ENCODE data around the gene CA5A.
"Not testable (repeated sequence)": the region's sequence is repeated elsewhere in the genome, so short reads cannot be mapped to it uniquely, and the experiment has no call there.

CA5A gene
- total RNA-seq, result 0 to 0.18 (median 0) reads per million in 9 experiments

DNA sequence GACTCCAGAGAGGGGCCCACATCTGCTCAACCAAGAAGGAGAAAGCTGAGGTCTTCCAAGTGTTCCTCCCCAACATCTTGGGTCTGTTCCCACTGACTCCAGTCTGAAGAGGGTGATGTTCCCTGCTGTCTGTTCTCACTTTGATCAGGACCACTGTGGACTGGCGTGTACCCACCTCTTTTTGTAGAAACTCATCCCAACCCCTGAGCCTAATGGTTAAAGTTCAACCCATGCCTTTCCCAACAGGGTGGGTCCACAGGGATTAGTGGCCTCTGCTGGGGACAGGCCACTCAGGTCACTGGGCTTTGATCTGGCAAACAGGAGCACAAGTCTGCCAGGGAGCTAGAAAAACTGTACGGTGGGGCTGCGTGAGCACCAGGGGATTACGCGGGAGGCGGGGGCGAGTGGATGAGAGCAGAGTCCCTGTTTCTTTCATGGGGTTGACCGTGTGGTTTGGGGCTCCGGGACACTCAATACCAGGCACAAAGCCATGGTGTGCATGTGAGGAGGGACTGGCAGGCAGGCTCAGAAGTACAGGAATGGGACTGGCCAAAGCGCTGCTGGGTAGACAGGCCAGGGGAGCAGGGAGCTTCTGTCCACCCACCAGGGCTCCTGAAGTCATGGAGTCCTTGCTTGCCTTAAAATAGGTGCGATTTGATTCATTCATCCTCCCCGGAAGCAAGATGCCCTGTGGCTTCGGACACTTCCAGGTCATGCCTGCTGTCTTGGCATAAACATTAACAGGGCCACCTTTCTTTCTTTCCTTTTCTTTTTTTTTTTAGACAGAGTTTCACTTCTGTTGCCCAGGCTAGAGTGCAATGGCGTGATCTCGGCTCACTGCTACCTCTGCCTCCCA, at the start of gene CA5A:
Gene CA5A, minus strand, starts transcription at position 155 of the 856 bp plus-strand sequence. Its CDS starts 79 bp downstream, at position 76.
- Mint-ChIP-seq H3K4me3 (no peak within 1 kb of the TSS), H3K36me3 (ENCODE audit: insufficient read depth) (no peaks in the 10 kb centered on the region), H3K4me1 (ENCODE audit: low read depth in 2 of 2) (no peaks in the 10 kb centered on the region), H3K27ac (no peak within 1 kb of the TSS), H3K9me3 (no peaks in the 10 kb centered on the region), H3K27me3 (peaks cover 0 to 5% of the 10 kb centered on the region in 2 donors)
- ATAC-seq (replicated peaks) (no peak), DNase-seq (no peak)

DNA sequence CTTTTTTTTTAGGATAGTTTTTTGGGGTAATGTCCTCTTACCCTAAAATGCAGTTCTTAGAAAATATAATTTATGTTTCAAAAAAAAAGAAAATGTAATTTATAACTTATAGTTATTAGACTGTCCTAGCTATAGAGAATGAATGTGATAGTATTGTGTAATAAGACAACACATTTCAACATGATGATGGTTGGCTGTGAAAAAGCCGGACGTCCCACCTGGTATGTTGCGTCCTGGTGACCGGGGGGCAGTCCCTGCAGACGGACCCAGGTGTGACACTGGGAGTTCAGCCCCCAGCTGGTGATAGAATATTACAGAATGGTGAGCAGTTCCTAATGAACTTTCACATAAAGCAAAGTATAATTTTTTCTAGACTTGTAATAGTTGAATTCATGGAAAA, 49.2 kb upstream of the CA5A start:
- H3K4me1 Mint-ChIP-seq (ENCODE audit: low read depth in 2 of 2), result peaks cover 8 to 29% of the 10 kb centered on the region in 2 donors
- H3K27me3 Mint-ChIP-seq; H3K9me3 Mint-ChIP-seq; DNase-seq; H3K4me3 Mint-ChIP-seq; ATAC-seq (replicated peaks); H3K27ac Mint-ChIP-seq: not testable (repeated sequence)
- peaks cover 69% of the 10 kb centered on the region for H3K36me3 Mint-ChIP-seq (ENCODE audit: insufficient read depth)

DNA sequence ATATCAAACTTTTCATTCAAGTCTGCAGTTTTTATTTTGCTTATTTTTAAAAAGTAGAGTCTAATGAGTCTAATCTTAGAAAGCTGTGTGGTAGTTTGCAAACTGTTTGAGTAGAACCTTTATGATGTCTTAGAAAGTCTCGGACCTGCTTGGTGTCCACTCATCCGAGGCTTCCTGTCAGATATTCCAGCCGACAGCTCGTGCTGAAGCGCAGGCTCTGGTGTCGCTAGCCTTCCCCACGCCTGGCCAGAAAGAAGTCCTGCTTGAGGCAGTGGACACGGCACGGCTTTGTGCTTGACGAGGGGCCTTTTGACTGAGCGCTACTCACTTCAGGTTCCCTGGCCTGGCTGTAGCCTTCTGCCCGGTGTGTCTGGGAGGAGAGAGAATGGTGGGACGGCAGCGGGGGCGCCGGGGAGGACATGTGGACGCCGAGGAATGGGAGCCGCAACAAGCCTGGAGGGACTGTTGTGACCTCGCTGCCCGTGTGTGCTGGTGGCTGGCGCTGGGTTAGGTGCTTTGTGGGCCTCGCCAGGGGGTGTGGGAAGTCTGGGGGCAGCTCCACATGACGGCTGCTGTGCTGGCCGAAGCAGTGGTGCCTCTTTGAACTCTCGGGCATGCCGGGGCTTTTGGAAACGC, 48.4 kb upstream of the CA5A start:
- H3K9me3 Mint-ChIP-seq, result no peaks in the 10 kb centered on the region
- H3K27ac Mint-ChIP-seq, result peak overlapping the region in 1 of 2 donors; percentile 38
- peaks cover 12 to 36% of the 10 kb centered on the region in 2 donors for H3K4me1 Mint-ChIP-seq (ENCODE audit: low read depth in 2 of 2)
- DNase-seq (no peak), ATAC-seq (replicated peaks) (no peak)
- peaks cover 75% of the 10 kb centered on the region for H3K36me3 Mint-ChIP-seq (ENCODE audit: insufficient read depth)
- no peak overlapping the region for H3K4me3 Mint-ChIP-seq
- no peaks in the 10 kb centered on the region for H3K27me3 Mint-ChIP-seq

DNA sequence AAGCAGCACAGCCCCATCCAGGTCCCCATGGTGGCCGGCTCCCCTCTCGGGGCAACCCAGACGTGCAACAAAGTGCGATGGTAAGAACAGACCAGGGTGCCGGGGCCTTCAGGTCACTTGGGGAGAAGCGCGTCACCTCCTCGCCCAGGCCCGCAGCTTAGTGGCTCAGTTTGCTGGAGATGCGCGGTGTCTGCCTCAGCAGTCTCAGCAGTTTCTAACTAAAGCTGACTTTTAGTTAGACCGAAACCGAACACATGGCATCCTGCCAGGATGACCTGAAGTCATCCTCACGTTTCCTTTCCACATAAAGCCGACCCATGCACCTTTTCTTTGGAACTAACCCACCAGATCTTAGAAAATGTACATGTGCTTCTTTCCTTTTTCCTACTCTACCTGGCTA, 47.9 kb upstream of the CA5A start:
- H3K4me1 Mint-ChIP-seq (ENCODE audit: low read depth in 2 of 2), result peaks cover 14 to 39% of the 10 kb centered on the region in 2 donors
- peak overlapping the region in 1 of 2 donors; percentile 38 for H3K27ac Mint-ChIP-seq
- ATAC-seq (replicated peaks); H3K4me3 Mint-ChIP-seq; H3K9me3 Mint-ChIP-seq; H3K27me3 Mint-ChIP-seq; DNase-seq: not testable (repeated sequence)
- H3K36me3 Mint-ChIP-seq (ENCODE audit: insufficient read depth), result peaks cover 72% of the 10 kb centered on the region

DNA sequence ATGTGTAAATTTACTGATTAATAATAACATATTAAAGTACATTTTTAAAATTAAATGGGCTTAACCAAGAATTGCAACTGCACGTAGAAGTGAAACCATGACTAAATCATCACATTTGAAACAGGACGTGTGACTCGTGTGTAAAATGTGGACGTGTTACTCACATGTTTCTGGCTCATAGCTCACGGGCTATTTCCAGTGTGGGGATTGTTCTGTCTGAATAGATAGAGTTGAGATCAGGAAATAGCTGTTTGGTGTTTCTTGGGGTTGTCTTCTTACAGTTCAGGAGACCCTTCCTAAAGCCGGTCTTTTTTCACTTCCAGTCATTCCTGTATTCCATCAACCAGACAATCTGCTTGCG, 47.4 kb upstream of the CA5A start:
- H3K27me3 Mint-ChIP-seq; H3K9me3 Mint-ChIP-seq; ATAC-seq (replicated peaks); H3K4me3 Mint-ChIP-seq; DNase-seq: not testable (repeated sequence)
- Mint-ChIP-seq H3K27ac (peak overlapping the region in 1 of 2 donors; percentile 49), H3K4me1 (ENCODE audit: low read depth in 2 of 2) (peaks cover 19 to 42% of the 10 kb centered on the region in 2 donors), H3K36me3 (ENCODE audit: insufficient read depth) (peaks cover 76% of the 10 kb centered on the region)

DNA sequence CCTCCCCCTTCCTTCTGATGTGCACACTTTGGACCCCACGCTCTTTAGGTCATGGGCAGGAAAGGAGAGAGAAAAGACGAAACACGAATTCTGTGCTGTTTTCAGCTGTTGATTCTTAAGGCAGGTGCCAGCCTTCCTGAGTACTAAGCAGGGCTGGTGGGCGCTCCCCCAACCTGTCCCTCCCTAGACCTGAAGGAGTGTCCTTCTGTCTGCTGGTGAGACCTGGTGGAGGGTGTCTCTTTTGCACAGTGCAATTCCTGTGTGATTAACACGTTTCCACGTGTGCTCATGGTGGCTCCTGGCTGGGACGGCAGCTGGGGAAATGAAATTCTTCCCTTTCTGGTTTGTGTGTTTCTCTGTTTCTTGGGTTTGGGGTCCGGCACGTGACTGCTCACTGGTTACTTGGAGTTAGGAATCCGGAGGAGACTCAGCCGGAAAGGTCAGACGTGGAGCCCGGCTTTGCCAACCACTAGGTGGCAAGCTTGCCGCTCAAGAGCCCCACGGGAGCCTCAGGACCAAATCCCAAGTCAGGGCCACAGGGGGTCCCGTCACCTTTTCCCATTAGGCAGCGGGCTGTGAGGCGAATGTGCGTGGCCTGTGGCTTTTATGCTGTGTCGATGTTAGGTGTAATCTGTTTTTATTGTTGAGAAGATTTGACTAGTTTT, 46.9 kb upstream of the CA5A start:
- H3K27me3 Mint-ChIP-seq; H3K9me3 Mint-ChIP-seq; ATAC-seq (replicated peaks); DNase-seq; H3K4me3 Mint-ChIP-seq: not testable (repeated sequence)
- H3K36me3 Mint-ChIP-seq (ENCODE audit: insufficient read depth), result peaks cover 76% of the 10 kb centered on the region
- peaks cover 19 to 42% of the 10 kb centered on the region in 2 donors for H3K4me1 Mint-ChIP-seq (ENCODE audit: low read depth in 2 of 2)
- H3K27ac Mint-ChIP-seq, result peak overlapping the region; percentile 38 to 49

DNA sequence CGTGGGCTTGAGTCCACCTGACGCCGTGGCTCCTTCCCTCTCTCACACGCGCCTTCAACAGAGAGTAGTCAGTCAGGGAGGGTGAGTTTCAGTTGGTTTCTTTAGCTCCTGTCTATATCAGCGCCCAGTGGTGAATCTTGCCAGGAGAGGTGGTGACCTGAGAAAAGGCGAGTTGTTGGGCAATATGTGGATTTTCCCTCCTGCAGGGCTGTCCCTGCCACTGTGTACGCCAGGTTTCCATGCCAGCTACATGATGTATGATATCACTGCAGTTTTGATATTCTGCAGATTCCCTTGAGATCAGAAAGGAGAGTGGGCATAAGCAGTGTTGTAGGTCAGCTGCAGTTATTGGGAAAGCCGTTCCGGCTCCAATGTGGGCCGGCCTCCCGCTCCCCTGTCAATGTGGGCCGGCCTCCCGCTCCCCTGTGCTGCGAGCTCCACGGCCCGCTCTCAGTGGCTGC, 46.3 kb upstream of the CA5A start:
- H3K36me3 Mint-ChIP-seq (ENCODE audit: insufficient read depth), result peaks cover 70% of the 10 kb centered on the region
- H3K27me3 Mint-ChIP-seq, result no peaks in the 10 kb centered on the region
- H3K27ac Mint-ChIP-seq, result peak overlapping the region in 1 of 2 donors; percentile 38
- peaks cover 19 to 42% of the 10 kb centered on the region in 2 donors for H3K4me1 Mint-ChIP-seq (ENCODE audit: low read depth in 2 of 2)
- H3K4me3 Mint-ChIP-seq, result no peak overlapping the region
- DNase-seq (no peak), ATAC-seq (replicated peaks) (no peak)
- H3K9me3 Mint-ChIP-seq, result no peaks in the 10 kb centered on the region

DNA sequence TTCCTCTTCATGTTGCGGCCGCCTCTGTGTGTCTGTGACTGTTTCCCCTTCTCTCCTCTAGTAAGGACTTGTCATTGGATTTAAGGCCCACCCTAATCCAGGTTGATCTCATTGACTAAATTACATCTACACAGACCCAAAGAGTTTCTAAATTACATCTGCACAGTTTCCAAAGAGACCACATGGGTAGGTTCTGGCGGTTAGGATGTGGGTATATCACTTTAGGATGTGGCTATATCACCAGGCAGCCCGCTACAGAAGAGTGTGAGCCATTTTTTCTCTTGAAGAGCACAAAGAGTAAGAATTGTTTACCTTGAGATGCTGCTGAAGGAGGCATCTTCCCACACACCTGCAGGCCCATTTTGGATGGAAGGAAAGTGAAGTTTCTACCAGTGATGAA, 45.0 kb upstream of the CA5A start:
- DNase-seq (peak in 1 of 3 experiments; percentile 36), ATAC-seq (replicated peaks) (peak; percentile 28)
- Mint-ChIP-seq H3K4me3 (peak overlapping the region in 1 of 2 donors; percentile 66), H3K4me1 (ENCODE audit: low read depth in 2 of 2) (peaks cover 17 to 42% of the 10 kb centered on the region in 2 donors), H3K27ac (peak overlapping the region in 1 of 2 donors; percentile 87), H3K36me3 (ENCODE audit: insufficient read depth) (peaks cover 78% of the 10 kb centered on the region)
- not testable (repeated sequence) for H3K27me3 Mint-ChIP-seq, H3K9me3 Mint-ChIP-seq

DNA sequence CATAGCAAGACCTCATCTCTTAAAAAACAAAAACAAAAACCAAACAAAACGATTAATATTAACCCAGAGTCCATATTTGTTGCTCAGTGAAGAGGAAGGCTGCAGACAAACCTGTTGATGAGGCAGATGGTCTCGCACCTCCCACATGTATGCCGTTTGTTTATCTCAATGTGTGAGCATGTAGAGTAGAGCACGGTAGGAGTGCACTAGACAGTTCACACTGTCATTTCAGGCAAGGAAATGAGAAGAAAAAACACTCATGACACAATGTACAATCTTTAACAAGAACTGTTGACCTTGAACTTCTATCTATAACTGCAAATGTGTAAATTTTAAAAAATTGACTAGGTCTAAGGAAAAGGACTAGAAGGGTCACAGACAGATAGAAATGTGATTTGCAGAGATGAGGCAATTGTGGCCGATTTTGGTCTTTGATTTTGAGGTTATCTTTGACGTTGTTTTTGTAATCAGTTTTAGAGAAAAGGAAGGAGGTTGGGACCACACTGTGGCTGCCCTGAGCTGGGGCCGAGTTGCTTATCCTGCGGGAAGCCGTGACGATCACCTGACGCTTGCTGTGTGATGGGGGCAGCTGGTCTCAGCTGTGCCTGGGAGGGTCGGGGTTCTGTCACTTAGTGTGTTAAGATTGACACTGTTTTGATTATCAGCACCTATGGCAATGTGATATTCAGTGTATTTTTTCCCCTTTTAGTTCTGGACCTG, 43.7 kb upstream of the CA5A start:
- Mint-ChIP-seq H3K4me1 (ENCODE audit: low read depth in 2 of 2) (peaks cover 16 to 42% of the 10 kb centered on the region in 2 donors), H3K36me3 (ENCODE audit: insufficient read depth) (peaks cover 71% of the 10 kb centered on the region), H3K4me3 (peak overlapping the region in 1 of 2 donors; percentile 63), H3K27ac (peak overlapping the region; percentile 77 to 87)
- peak in 1 of 3 experiments; percentile 25 for DNase-seq
- peak; percentile 71 for ATAC-seq (replicated peaks)
- H3K9me3 Mint-ChIP-seq, H3K27me3 Mint-ChIP-seq: not testable (repeated sequence)

DNA sequence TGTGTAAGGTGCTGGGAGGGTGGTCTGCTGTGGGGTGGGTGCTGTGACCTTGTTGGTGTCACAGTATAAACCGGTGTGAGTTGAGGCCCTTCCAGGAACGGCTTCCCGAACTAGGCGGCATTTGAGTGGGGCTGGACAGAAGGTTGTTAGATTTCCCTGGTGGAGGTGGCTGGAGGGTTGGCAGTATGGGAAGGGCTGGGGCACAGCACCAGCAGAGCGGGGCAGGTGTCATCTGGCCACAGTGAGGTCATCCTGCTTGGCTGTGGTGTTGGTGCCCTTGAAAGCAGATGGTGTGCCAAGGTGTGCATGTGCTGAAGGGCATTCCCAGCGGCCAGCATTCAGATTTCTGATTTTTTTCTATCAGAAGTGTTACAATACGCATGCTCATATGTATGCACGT, 43.0 kb upstream of the CA5A start:
- DNase-seq, result no peak
- Mint-ChIP-seq H3K4me1 (ENCODE audit: low read depth in 2 of 2) (peaks cover 13 to 43% of the 10 kb centered on the region in 2 donors), H3K4me3 (peak overlapping the region in 1 of 2 donors; percentile 63), H3K9me3 (no peaks in the 10 kb centered on the region), H3K27me3 (no peaks in the 10 kb centered on the region), H3K27ac (peak overlapping the region; percentile 77 to 87), H3K36me3 (ENCODE audit: insufficient read depth) (peaks cover 65% of the 10 kb centered on the region)
- ATAC-seq (replicated peaks), result no peak

DNA sequence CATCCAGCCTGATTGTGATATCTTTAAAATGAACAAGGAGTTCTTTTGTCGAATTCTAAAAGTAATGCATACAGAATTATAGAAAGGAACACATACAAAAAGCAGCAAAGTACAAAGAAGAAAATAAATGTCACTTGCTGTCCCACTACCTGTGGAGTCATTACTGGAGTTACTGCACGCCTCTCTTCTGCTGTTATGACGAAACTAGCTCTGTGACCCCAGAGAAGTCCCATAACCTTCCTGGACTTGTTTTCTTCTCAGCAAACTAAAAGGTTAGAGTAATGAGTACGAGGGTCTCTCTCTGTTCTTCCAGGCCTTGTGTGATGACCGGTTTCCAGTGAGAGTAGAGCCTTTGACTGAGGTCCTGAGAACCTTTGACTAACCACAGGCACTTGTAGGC, 41.8 kb upstream of the CA5A start:
- no peak overlapping the region for H3K27ac Mint-ChIP-seq
- H3K27me3 Mint-ChIP-seq, result no peaks in the 10 kb centered on the region
- H3K9me3 Mint-ChIP-seq, result no peaks in the 10 kb centered on the region
- no peak overlapping the region for H3K4me3 Mint-ChIP-seq
- ATAC-seq (replicated peaks) (no peak), DNase-seq (no peak)
- H3K36me3 Mint-ChIP-seq (ENCODE audit: insufficient read depth), result peaks cover 61% of the 10 kb centered on the region
- peaks cover 17 to 44% of the 10 kb centered on the region in 2 donors for H3K4me1 Mint-ChIP-seq (ENCODE audit: low read depth in 2 of 2)

DNA sequence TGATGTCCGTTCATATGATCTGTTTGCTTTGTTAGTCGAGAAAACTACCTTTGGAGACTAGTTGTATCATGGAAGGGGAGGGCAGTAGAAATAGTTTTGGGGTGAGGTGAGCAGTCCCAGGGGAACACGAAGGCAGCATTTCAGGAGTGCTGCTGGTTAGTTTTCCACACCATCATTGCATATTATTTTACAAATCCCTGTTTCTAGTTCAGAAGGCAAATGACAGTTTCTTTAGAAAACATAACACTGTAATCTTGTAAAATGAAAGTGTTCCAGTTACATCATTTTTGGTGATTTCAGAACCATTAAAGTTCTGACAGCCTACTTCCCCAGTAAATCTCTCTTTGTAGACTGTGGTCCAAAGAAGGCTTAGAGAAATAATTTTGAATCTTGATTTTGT, 40.3 kb upstream of the CA5A start:
- H3K36me3 Mint-ChIP-seq (ENCODE audit: insufficient read depth), result peaks cover 47% of the 10 kb centered on the region

DNA sequence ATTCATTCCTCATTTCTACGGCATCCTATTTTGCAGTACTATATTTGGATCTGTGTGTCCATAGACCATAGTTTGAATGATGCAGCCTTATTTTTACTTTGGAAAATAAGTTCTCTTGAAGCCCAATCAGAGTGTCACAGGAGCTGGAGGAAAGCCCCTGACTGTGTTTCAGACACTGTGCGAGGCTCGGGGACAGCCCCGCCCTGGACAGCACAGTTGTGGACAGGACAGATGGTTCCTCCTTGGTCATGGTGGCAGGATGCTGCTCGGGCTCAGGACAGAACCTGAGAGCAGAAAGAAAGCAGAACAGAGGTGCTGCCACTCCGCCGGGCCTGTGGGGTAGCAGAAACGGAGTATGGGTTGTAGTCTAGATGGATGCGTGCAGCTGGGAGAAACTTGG, 37.8 kb upstream of the CA5A start:
- peaks cover 23 to 32% of the 10 kb centered on the region in 2 donors for H3K4me1 Mint-ChIP-seq (ENCODE audit: low read depth in 2 of 2)
- H3K4me3 Mint-ChIP-seq, result no peak overlapping the region
- H3K9me3 Mint-ChIP-seq, result peaks cover 5 to 15% of the 10 kb centered on the region in 2 donors
- H3K36me3 Mint-ChIP-seq (ENCODE audit: insufficient read depth), result peaks cover 33% of the 10 kb centered on the region
- ATAC-seq (replicated peaks) (no peak), DNase-seq (no peak)
- H3K27ac Mint-ChIP-seq, result peak overlapping the region in 1 of 2 donors; percentile 18
- no peaks in the 10 kb centered on the region for H3K27me3 Mint-ChIP-seq

More for the DNA sequence above, 40.3 kb upstream of the CA5A start:
- Mint-ChIP-seq H3K9me3 (peaks cover 4 to 7% of the 10 kb centered on the region in 2 donors), H3K27me3 (no peaks in the 10 kb centered on the region), H3K27ac (peak overlapping the region; percentile 25 to 46), H3K4me1 (ENCODE audit: low read depth in 2 of 2) (peaks cover 19 to 40% of the 10 kb centered on the region in 2 donors), H3K4me3 (no peak overlapping the region)
- ATAC-seq (replicated peaks) (no peak), DNase-seq (no peak)

All from effector memory CD8-positive, alpha-beta T cell (primary cell).